ENCODE data around the gene CLEC7A.

Gene CLEC7A

DNA sequence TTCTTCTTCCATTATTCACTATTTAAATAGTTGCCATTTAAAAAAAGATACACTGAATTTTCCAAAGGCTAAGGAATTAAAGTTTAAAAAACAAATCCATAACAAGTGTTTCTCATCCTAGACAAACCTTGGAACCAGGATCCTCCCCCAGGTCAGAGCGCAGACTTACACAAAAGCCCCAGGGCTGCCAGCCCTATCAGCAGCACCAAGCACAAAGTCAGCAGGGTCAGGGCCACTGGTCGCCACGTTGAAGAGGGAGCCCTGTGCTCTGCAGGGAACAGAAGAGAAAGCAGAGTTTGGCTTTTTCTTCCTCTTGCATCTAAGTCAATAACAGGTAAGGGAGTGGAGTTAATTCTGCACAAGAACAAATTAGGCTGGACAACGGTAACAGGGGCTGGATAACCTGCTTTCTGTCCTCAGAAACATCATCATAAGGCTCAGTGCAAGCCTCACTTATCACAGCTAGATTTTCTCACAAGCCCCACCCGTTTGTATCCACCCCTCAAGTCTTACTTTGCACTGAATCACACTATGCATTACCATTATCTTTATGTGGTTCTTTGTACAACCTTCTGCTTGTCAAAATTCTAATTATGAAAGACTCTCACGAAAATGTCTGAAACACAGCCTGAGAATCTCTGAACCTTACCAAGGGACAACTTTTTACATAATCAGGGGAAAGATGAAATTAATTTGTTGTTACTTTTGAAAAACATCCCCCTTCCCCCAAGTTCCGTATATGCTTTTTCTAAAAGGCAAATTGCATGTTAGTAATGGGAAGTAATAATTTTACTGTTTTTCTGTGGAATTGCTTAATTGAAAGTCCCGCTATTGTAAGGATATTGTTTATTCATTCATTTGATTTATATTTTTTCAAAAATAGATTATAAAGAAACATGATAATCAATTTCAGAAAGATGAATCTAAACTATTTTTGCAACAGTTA lies 40.8 kb downstream of the CLEC7A start:
- no peak for DNase-seq

- no peak for DNase-seq
These were observed 42.0 kb downstream of the CLEC7A start for GRCh38 chr12:10088031-10088430.

GRCh38 chr12:10086387-10086786 lies 43.6 kb downstream of the CLEC7A start:
- no peak for DNase-seq

GRCh38 chr12:10084733-10085132 lies 45.3 kb downstream of the CLEC7A start:
- no peak for DNase-seq

DNA sequence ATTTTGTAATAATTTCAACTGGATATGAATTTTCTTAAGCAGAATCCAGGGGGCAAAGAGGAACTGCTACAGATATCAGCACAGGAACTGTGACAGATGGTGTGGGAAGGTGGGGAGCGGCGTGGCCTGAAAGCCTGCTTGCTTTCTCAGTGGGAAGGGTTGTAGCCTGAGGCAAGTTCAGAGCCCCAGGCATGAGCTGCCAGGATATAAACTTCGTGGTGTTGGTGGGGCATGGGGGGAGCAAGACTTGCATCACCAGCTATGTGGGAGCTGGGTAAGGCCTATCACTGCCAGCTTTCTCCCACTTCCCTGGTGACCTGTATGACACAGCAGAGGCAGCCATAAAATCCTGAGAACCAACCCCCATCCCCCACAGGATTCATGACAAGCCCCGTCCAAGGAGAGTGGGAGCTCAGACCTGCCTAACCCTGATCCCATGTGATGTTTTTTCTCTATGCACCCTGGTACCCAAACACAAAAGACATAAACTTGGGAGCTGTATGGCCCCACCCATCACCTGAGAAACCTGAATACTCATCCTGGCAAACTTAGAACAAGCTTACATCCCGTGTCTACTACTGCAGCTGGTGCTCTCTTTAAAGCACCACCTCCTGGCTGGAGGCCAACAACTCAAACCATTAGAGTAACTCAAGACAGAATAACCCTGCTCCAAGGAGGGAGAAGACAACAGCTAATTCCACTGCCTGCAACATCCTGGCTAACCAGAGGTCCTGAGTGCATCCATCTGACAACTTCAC lies 47.7 kb downstream of the CLEC7A start:
- no peak for DNase-seq

- no peak for DNase-seq
These were observed 54.5 kb downstream of the CLEC7A start for GRCh38 chr12:10075451-10075850.

- DNase-seq = no peak
These were observed 56.7 kb downstream of the CLEC7A start for GRCh38 chr12:10073261-10073660.

GRCh38 chr12:10072131-10072530 lies 57.9 kb downstream of the CLEC7A start:
- DNase-seq = no peak

DNA sequence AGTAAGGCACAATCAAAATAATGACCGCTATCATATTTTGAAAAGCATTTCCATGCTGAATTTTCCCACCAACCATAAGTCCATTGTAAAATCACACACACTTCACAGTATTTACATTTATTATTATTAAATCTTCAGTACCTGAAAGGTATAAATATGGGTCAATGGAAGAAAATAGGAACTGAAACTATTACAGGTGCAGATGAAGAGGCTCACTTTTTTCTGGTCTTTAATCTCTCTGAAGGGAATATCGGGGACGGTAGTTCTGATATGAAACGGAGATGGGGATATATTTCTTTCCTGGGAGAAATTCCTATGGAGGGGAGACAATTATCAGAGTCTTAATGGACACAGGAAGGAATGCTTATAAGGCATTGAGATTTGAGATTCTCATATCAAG lies 59.6 kb downstream of the CLEC7A start:
- no peak for DNase-seq

- no peak for DNase-seq
These were observed 60.0 kb downstream of the CLEC7A start for GRCh38 chr12:10069976-10070375.

DNA sequence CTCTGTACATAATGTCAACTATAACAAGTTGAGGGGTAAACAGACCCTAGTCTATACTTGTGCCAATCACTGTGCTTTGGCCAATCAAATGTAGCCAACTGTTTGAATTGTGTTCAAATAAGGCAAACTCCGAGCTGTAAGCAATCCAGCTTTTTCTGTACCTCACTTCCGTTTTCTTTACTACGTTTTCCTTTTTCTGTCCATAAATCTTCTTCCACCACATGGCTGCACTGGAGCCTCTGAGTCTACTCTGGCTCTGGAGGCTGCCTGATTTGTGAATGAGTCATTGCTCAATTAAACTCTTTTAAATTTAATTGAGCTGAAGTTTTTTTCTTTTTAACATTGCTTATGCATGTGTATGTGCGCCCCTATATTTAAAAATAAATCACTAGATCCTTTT lies 60.9 kb downstream of the CLEC7A start:
- no peak for DNase-seq

GRCh38 chr12:10068644-10069043 lies 61.4 kb downstream of the CLEC7A start:
- no peak for DNase-seq

GRCh38 chr12:10067942-10068341 lies 62.1 kb downstream of the CLEC7A start:
- no peak for DNase-seq

- no peak for DNase-seq
These were observed 62.7 kb downstream of the CLEC7A start for GRCh38 chr12:10067264-10067663.

All from DMS79 treated with DMSO at 0.1 percent for 48 hours (cell line).